SIG-M5 (cell line): ENCODE results near the gene GRIA1.

Experiments
- DNase-seq: peaks from one replicate; lab custom pipeline; 2025; lab: John Stamatoyannopoulos, UW

GRIA1 gene

DNA sequence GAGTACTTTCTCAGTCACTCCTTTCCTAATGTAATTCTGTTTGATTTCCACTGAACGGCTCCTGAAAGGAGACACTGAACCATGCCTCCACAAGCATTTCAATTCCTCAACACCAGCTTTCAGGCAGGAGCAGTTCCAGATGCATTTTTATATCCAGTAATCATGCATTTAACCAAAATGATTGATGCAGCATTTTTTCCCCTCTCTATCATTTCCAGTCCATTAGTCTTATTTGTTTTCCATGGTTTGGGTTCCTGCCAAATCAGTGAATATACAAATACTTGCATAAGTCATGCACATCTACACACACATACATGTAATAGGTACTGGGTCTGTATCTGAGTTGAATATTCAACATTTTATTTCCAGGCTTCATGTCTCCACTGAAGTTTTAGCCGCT, 122.7 kb downstream of the GRIA1 start:
- DNase-seq, result no peak

DNA sequence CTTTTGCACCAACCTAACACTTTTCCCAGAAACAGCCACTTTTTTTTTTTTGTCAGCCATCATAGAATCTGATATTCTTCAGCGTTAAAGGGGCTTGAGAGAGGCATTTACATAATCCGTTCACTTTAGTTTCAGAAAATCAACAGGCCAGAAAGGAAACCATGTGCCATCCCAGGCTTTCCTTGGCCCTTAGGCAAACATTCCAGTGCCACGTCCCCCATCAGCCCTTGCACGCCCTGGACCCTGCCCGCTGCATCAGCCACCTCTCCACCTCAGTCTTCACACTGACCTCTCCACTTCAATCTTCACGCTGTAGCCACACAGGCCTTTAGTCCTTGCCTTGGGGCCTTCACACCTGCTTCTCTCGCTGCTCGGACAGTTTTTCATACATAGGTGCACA, 123.2 kb downstream of the GRIA1 start:
- no peak for DNase-seq

DNA sequence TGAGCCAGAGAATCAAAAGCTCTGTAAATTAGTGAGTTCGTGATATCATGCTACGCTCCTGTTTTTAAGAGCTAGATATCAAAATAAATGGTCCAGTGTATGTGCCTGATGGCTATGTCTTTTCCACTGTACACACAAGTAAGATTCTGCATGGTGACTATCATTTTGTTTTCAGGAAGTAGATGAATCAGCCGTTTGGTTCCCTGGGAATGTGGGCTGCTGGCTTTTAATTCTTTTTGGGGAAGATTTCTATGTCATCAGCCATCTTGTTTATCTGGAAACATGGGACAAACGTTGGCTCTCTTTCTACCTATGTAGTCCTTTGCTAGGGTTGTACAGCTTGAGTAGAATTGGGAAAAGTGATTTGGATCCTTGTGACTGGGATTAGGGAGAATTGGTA, 126.7 kb downstream of the GRIA1 start:
- DNase-seq, result no peak

DNA sequence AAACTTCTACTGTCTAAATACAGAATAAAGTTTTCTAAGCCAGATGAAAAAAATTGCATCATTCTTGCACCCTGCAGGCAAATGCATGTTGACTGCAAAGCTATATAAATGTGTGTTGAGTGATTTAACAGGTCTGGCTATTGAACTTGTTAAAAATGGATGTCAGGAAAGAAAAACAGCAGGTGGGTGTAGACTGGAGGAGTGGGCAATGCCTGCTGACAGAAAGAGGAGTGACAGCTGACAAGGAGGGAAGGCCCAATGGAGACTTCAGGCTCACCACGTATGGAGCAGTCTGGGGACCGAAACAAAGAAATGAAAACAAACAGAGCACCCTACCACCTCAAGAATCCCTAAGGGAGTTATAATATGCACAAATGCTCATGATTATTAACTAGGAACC, 127.8 kb downstream of the GRIA1 start:
- no peak for DNase-seq

DNA sequence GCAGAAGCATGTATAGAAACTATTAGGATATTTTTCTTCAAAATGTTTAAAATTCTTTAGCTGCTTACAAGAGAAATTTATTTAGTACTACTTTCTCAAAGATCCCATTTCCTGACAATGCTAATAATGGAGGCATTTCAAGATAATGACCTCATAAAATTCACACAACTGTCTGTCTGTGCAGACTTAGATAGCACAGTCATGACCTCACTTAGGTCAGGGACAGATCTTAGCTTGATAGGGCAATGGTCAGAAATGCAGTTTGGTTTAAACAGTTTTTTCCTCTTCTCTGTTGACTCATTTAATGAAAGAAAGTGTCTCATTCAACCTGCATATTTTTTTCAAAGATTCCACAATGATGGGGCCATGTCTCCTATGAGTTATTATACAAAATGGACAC, 128.4 kb downstream of the GRIA1 start:
- no peak for DNase-seq

DNA sequence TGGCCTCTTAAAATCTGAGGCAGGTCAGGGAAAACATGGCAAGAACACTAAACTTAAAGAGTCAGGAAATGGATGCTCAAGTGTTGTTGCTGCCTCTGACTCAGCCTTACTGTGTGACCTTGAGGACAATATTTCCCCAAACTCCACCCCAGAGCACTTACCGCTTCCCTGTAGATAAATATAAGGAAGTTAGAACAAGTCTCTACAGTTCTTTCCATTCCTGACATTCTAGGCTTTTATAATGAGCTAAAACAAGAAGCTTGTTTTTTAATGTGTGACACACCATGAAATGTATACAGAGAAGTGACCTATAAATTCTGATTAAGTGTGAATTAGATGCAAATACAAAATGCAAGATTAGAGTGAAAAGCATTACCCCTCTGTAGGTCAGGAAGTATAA, 129.3 kb downstream of the GRIA1 start:
- no peak for DNase-seq

DNA sequence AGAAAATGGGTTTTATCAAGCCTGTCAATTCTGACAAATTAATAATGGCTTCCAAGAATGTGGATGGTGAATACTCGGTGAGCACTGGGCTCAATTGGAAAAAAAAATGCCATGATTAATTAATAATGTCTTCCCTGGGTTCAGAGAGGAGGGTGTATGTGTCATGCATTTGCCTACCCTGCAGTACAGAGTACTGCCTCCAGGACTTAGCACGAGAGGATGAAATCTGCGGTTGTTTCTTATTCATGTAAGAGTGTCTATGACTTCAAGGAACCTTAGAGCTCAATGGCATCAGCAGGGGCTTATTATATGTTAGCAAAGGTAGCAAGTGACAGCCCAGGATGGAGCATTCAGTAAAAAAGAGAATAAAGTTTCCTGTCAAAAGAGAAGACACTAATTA, 132.7 kb downstream of the GRIA1 start:
- DNase-seq, result no peak

DNA sequence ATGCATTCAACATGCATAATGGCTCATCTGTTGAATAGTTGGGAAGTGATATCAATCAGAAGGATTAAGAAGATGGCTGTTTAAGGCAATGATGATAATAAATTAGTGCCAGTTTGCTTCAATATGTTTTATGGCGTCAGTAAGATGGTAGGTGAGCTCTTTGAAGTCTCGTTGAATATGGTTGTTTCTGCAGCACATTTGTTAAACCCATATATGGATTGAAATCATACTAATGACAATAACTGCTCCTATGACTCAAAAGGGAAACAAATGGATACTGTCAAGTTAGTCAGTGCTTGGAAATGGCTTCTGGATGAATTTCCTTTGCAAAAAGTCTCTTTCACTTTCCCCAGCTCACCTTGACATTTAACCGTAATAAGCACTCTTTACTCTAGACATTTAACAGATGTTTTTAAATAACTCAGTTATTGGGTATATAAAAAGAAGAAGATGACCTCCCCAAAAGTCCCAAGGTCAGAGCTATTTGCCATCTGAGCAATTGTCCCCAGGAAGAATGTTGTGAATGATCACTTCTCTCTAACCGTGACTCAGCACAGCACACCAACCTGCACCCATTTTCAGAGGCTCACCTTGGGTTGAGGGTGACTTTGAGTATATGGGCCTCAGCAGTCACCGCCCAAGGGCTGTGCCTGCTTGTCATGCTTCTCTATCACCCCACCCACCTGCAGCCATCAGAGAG, 133.4 kb downstream of the GRIA1 start:
- DNase-seq, result no peak

DNA sequence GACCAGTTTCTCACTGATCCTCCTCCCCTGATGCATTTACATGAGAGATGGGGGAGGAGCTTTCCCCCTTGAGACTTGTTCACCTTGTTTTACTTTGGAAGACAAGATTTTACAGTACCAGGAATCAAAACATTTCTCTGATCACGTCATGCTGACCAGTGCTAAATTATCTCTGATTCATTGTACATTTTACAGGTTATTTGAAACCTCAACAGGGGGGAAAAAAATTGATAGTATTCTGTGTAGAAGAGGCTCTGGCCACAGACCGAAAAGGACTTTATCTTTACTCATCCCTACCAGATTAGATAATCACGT, 133.9 kb downstream of the GRIA1 start:
- no peak for DNase-seq

DNA sequence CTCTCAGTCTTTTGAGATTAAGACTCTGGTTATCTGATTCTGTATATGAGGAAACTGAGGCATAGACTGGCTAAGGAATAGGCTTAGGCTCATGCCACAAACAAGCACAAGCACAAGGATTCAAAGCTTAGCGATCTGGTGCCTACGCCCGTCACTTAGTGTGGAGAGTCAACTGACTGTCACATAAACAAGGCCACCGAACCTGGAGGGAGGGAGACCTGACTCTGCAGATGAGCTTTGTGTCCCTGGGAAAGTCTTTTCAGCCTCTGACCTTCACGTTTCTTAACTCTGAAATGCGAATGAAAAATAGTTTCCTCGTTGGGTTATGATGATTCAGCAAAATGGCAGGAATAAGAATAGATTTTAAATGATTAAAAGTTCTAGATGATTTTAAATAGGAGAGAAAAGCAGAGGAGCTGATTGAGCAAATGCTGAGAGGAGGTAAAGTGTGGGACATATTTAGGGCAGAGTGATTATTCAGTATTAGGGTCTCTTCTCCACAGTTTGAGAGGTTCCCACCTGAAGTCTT, 135.4 kb downstream of the GRIA1 start:
- no peak for DNase-seq

DNA sequence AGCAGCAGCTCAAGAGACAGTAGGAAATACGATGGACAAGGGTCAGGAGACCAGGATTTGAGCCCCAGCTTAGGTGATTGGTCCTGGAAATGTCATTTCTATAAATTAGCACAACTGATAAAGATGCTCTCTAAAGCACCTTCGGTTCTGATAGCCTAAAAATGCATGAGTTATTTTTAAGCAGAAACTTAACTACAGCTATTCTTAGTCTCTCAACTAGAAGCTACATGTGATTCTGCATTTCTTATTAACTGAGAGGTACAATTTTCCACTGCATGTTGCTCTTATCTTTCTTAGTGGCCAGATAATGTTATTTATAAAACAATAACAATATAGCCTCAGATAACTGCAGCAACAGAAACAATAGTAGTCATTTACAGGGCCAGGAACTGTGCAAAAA, 136.4 kb downstream of the GRIA1 start:
- DNase-seq, result no peak

DNA sequence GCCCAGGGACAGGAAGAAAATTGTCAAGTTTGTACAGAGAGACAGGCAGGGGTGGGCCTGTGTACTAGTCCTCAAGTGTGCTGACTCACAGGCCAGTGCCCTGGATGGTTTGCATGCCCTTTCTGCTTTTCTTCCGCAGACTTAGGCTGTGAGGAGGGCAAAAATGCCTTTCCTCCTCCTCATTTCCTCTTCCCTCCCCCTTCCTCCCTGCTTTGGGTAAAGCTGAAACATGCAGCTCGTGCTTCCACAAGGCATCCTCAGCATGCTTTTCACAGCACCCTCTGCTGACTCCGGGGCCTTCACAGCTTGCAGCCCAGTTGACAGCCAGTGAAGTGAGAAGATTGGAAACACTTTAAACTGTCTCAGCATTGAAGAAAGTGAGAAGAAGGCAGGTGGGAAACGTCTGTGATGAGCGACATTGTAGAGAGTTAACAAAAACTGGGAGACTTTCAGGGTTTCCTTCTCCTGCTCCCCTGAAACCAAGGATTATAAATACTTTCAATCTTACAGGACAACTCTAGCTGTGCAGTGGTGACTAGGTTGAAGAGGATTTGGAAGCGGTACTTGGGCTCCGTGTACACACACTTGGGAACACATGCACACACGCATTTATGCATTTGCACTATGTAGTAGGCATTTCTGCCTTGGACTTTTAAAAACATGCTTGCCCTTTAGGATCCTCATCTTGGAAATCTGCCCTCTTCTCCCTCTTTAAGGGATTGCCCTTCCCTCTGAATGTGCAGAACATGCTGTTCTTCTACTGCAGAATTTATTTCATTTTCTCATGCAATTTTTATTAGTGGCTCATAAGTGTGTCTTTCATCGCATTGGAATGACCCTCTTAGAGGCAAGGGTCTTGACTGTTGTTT, 138.8 kb downstream of the GRIA1 start:
- no peak for DNase-seq

DNA sequence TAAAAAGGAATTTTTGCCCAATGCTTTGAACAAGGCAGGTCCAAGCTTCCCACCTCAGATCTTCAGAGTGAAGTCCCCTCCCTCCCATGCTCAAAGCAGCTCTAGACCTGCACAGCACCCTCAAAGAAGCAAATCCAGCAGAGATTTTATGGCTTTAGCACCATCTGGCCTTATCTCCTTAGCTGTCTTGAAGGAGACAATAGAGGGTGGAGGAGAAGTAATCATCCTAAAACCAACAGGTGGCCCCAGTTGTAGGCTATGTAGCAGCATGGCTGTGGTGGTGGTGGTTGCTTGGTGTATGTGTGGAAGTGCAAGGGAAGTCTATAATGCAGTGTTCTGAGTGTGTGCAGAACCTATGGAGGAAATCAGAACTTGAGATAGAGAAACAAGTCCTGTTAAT, 140.1 kb downstream of the GRIA1 start:
- no peak for DNase-seq

DNA sequence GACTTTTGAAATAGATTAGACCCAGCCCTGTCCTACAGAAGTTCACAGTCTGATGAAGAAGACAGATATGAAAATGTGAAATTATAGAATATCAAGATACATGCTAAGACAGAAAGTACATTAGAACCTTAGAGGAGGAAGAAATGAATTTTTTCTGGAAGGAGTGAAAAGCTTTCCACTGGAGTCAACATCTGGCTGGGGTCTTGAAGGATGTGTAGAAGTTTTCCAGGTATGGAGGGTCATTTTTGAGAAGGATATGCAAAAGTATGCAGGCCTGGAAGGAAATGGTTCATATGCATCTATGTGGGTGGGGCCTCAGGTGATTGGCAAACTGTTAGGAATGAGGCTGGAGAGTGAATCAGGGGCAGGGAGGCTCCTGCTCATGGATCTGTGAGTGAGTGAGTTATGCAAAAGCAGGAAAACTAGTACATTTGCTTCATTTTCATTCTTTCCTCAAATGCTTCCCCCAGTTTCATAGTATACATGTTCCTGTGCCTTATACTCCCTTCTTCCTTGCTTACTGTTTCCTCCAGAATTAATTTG, 142.3 kb downstream of the GRIA1 start:
- DNase-seq, result no peak

DNA sequence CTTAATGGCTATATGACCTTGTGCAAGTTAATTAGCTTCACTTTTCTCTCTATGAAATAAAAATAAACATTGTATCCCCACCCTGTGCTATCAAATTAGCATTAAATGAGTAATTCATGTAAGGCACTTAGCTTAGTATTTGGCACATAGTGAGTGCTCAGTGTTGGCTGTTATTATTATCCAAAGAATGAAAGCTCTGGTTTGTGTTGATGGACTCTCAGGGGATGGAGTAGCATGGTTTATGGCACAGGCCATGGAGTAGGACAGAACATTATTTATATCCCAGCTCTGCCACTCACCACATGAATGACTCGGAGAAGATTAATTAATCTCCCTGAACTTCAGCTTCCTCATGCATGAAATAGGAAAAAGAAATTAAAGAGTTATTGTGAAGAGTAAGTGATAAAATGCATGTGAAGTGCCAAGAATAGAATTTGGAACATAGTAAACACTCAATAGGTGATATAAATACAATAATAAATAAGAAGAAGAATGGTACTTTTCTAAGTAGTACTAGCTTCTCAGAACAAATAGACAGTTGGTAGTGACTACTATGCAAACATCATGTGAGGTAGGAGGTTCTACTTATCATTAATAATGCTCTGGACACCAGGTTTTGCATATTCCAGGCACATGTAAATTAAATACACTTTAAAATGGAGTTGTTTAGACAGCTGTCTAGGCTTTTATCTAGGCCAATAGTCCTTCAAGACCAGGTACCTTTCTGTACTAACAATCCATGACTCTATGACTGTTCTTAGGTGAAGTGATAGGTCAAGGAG, 146.4 kb downstream of the GRIA1 start:
- no peak for DNase-seq

DNA sequence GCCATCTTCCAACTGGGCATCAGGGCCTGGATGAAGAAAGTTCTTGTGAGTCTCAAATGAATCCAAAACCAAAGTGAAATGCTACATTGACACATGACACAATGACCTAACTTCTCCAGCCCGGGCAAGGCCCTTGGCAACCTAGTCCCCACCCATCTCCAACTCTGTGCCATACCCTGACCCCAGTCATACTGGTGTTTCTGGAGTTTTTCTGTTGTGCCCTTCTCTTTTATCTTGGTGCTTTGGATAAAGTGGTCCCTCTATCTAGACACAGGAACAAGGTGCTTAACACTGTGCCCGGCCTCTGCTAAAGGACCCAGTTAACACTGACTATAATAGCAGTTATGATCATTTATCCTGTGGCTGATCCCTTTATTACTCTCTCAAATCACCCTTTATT, 149.8 kb downstream of the GRIA1 start:
- DNase-seq, result no peak

DNA sequence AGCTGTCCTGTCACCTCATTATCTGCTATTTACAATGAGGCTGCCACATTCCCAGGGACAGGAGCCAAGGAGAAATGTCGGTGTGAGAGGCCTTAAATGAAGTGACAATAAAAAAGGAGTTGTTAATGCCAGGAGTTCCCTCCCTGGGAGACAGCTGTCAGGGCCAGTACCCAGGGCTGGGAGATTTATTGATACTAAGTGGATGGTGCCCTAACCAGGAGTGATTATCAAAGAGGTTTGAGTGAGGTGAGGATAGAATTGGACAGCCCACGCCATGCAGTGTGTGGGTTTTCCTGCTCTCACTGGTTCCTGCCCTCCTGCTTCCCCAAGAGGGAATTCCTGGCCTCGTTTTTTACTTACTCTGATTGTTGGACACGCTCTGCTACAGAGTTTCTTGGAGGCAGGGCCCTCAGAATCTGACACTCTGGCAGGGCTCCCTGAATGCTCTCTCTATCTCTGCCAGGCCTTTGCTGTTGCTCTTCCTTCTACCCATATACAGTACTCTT, 150.8 kb downstream of the GRIA1 start:
- DNase-seq, result no peak

DNA sequence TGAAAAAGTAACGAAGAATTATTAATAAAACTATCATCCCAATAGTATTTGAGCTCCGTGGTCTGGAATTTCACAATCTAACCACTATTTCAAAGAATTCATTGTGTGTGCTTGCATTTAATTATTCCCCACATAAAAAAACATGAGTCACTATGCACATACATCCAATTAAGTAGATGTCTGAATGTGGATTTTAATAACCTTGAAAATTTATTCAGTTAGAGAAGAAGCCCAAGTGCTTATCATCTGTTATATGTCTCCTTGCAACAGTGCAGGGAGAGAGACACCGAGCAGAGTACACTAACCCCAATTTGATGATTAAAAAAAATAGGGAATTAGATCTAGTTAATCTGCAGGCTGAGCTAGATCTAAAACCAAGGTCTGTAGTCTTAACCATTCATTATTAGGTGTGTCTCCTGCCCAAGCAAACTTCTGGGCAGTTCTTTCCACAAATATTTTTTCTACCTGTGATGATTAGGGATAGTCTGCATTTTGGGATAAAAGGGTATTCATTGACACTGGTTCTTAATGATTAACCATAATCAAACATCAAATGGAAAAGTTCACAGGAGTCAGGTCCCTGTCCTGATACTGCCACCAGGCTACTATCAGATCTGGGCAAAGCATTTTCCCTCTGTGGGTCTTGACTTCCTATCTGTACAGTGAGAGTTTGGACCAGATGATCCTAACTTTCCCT, 164.2 kb downstream of the GRIA1 start:
- no peak for DNase-seq

DNA sequence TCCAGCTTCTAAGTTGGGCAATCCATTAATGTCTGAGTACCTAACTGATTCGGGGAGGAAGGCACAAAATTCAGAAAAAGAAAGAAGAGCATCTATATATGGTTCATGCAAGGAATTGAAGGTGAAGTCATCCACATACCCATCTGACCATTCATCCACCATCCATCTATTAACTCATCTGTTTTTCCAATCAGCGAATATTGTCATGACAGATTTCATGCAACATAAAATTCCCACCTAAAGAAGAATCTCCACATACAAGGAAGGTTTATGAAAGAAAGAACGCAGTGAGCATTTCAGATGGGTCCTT, 164.7 kb downstream of the GRIA1 start:
- no peak for DNase-seq

DNA sequence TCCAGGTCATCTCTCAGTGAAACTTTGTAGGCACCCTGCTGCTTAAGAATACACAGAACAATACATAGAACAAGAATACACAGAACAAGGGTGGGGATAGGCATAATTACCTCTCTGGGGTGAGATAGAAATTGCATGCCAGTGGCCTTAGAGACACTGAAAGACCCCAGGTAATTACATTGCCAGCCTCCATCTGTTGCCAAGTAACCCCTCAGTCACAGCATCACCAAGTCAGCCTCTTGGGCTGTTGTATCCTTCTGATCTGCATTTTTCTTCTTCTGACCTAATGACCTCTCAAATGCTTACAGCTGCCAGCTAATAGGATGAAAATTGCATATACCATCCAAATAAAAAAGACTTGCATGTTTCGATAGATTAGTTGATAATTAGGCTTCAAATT, 167.7 kb downstream of the GRIA1 start:
- no peak for DNase-seq

DNA sequence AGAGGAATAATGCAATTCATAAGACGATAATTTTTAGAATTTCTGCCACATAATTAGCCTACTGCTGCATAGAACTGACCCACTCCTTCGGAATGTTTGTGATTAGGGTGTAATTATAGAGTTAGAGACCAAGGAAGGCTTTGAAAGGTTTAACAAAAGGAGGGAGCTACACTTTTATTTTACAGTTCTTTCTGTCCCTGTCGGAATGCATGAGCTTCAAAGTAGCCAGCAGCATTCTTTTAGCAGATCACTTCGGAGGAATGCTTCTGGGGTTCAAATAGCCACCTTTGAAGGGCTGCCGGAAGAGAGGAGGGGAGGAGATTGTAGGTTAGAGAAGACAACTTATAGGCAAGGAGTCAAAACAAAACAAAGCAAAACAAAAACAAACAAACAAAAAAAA, 168.1 kb downstream of the GRIA1 start:
- DNase-seq, result no peak
